OCI-LY7 (cell line): ENCODE data around the gene MAST2. TPM values are rescaled to one million over a fixed set of nuclear protein-coding genes. Genes with fewer than 3 reads are reported as not detected.

Experiments
- BruUV-seq: library from RNA; stranded (reverse); fragments of 400-500 nt; replicated peaks from 2 replicates; lab custom pipeline; 2021; lab: Mats Ljungman, UMichigan
- CTCF ChIA-PET: fragments of 300-600 bp; sonication (Branson Sonifier 250); formaldehyde crosslinking; loops from one replicate; lab custom pipeline; 2022; ENCODE audit warnings: antibody characterized with exemption; ENCODE audit not compliant: unreplicated experiment; lab: Charles Lee
- POLR2A ChIA-PET: fragments of 300-600 bp; sonication (Branson Sonifier 250); formaldehyde crosslinking; loops from one replicate; lab custom pipeline; 2022; ENCODE audit warnings: antibody characterized with exemption; lab: Charles Lee
- DNase-seq: peaks from one replicate; pipeline ENCODE4 v3.0.0-alpha.2; 2015; ENCODE audit warnings: low spot score
- H2AFZ ChIP-seq: fragments of 200-600 bp; sonication (generic), shearing (Covaris generic); 2 replicates; pipeline ENCODE4 v1.6.1; 2014; ENCODE audit warnings: mild to moderate bottlenecking, antibody characterized with exemption, low read length, moderate library complexity
- H3K27ac ChIP-seq: fragments of 200-600 bp; sonication (generic); 2 replicates; pipeline ENCODE4 v1.5.1; 2014; ENCODE audit warnings: mixed run types, low read depth, mild to moderate bottlenecking, moderate library complexity, low read length, inconsistent platforms; ENCODE audit not compliant: poor library complexity, severe bottlenecking
- H3K36me3 ChIP-seq: fragments of 200-600 bp; sonication (generic); 2 replicates; pipeline ENCODE4 v1.6.1; 2014; ENCODE audit warnings: mild to moderate bottlenecking, antibody characterized with exemption, low read length, moderate library complexity, mixed read lengths; ENCODE audit not compliant: insufficient read depth
- H3K4me1 ChIP-seq: fragments of 200-600 bp; sonication (generic); 2 replicates; pipeline ENCODE4 v1.5.1; 2014; ENCODE audit warnings: mild to moderate bottlenecking, low read length; ENCODE audit not compliant: insufficient read depth, poor library complexity, severe bottlenecking
- H3K4me2 ChIP-seq: fragments of 200-600 bp; sonication (generic); 2 replicates; pipeline ENCODE4 v1.6.1; 2014; ENCODE audit warnings: mild to moderate bottlenecking, low read length
- H3K4me3 ChIP-seq: fragments of 200-600 bp; sonication (generic); 2 replicates; pipeline ENCODE4 v1.5.1; 2014; ENCODE audit warnings: mild to moderate bottlenecking, low read depth, low read length; ENCODE audit not compliant: poor library complexity, severe bottlenecking
- H3K79me2 ChIP-seq: fragments of 200-600 bp; sonication (generic); 2 replicates; pipeline ENCODE4 v1.6.1; 2016; ENCODE audit warnings: low read depth, mild to moderate bottlenecking, low read length, moderate library complexity, mixed read lengths; ENCODE audit not compliant: insufficient read depth
- H3K9me2 ChIP-seq: fragments of 200-600 bp; sonication (generic); 2 replicates; pipeline ENCODE4 v1.6.1; 2016; ENCODE audit warnings: mild to moderate bottlenecking, low read length, mixed read lengths; ENCODE audit not compliant: insufficient read depth
- H3K9me3 ChIP-seq: fragments of 200-600 bp; sonication (generic); 2 replicates; pipeline ENCODE4 v1.6.1; 2014; ENCODE audit warnings: mild to moderate bottlenecking, mixed run types, low read length, mixed read lengths
- H4K20me1 ChIP-seq: fragments of 200-600 bp; sonication (generic); 2 replicates; pipeline ENCODE4 v1.6.1; 2014; ENCODE audit warnings: mild to moderate bottlenecking, antibody characterized with exemption, low read length, moderate library complexity, mixed read lengths; ENCODE audit not compliant: insufficient read depth
- CTCF ChIP-seq: fragments of 200-600 bp; sonication (generic); conservative IDR thresholded peaks from 2 replicates; pipeline ENCODE4 v1.5.1; 2014; ENCODE audit warnings: mild to moderate bottlenecking, antibody characterized with exemption, low read length, moderate library complexity, mixed read lengths
- EZH2phosphoT487 ChIP-seq: fragments of 200-600 bp; sonication (generic); IDR thresholded peaks from 2 replicates; pipeline ENCODE4 v1.6.1; 2018; ENCODE audit warnings: low read depth, borderline replicate concordance, mild to moderate bottlenecking, mixed run types, antibody characterized with exemption, low read length, moderate library complexity, mixed read lengths
- intact Hi-C: fragments of 100-400 bp; cut with micrococcal nuclease; formaldehyde crosslinking; loops from one replicate; pipeline ENCODE4 v1.10.0; 2022; ENCODE audit not compliant: unreplicated experiment
- total RNA-seq, 2 experiments: library from RNA; depleted of rRNA in 1 of 2; stranded (reverse); fragments of >200 nt in 1 of 2; shearing (Covaris generic) in 1 of 2; gene quantifications; 2 replicates each; pipeline ENCODE4 v1.2.3, GENCODE V29; 2014 to 2022

Gene MAST2
- total RNA-seq, 2 experiments from 2014 or later, result 32.1 to 67.2 TPM

GRCh38 chr1:46026531-46026930 lies 223.1 kb downstream of the MAST2 start:
- intact Hi-C loops, result no loop called here
- POLR2A ChIA-PET, result interaction anchor here (0.6 kb wide), 1 partner anchor 79 kb away, joined by 6 read pairs; no protein-coding TSS in a partner anchor
- CTCF ChIA-PET, result no interaction called here

GRCh38 chr1:46027788-46028573 lies 224.6 kb downstream of the MAST2 start:
- no peak overlapping the region for H3K4me2 ChIP-seq
- DNase-seq, result no peak
- no peaks in the 10 kb centered on the region for H3K79me2 ChIP-seq
- H3K4me1 ChIP-seq, result no peaks in the 10 kb centered on the region
- intact Hi-C loops, result no loop called here
- H3K9me3 ChIP-seq, result peaks cover 8% of the 10 kb centered on the region; the same call in 1 of the 2 replicates
- peaks cover 88% of the 10 kb centered on the region for H3K36me3 ChIP-seq
- CTCF ChIA-PET, result no interaction called here
- H3K9me2 ChIP-seq, result no peaks in the 10 kb centered on the region
- no TSS peak for BruUV-seq
- no peak overlapping the region for H3K4me3 ChIP-seq
- TF ChIP-seq EZH2phosphoT487 (no peak), CTCF (no peak)
- H4K20me1 ChIP-seq, result no peaks in the 10 kb centered on the region
- H2AFZ ChIP-seq, result no peak overlapping the region
- POLR2A ChIA-PET, result interaction anchor here (0.6 kb wide), 2 partner anchors 148 to 186 kb away, joined by 4 to 11 read pairs; no protein-coding TSS in a partner anchor
- H3K27ac ChIP-seq, result no peak overlapping the region

More at GRCh38 chr1:46026531-46026930, 223.1 kb downstream of the MAST2 start:
- Histone ChIP-seq H3K9me3 (peaks cover 8% of the 10 kb centered on the region; the same call in 1 of the 2 replicates), H3K4me1 (no peaks in the 10 kb centered on the region), H3K36me3 (peaks cover 90% of the 10 kb centered on the region), H2AFZ (no peak overlapping the region), H3K27ac (no peak overlapping the region), H3K79me2 (no peaks in the 10 kb centered on the region), H3K4me2 (no peak overlapping the region), H3K4me3 (no peak overlapping the region), H4K20me1 (no peaks in the 10 kb centered on the region), H3K9me2 (no peaks in the 10 kb centered on the region)
- DNase-seq, result no peak
- no TSS peak for BruUV-seq
- no peak for TF ChIP-seq EZH2phosphoT487

- CTCF ChIA-PET, result no interaction called here
- H3K4me3 ChIP-seq, result no peak overlapping the region
- DNase-seq, result no peak
- H2AFZ ChIP-seq, result no peak overlapping the region
- POLR2A ChIA-PET, result interaction anchor here (0.7 to 1.2 kb wide), 2 partner anchors 12 to 112 kb away, joined by 4 read pairs; no protein-coding TSS in a partner anchor
- no peaks in the 10 kb centered on the region for H3K4me1 ChIP-seq
- H3K9me2 ChIP-seq, result no peaks in the 10 kb centered on the region
- no TSS peak for BruUV-seq
- intact Hi-C loops, result no loop called here
- H4K20me1 ChIP-seq, result no peaks in the 10 kb centered on the region
- no peak for TF ChIP-seq EZH2phosphoT487
- no peak for TF ChIP-seq CTCF
- H3K79me2 ChIP-seq, result no peaks in the 10 kb centered on the region
- peaks cover 85% of the 10 kb centered on the region for H3K36me3 ChIP-seq
- H3K9me3 ChIP-seq, result no peaks in the 10 kb centered on the region
- no peak overlapping the region for H3K4me2 ChIP-seq
- no peak overlapping the region for H3K27ac ChIP-seq
Observed at GRCh38 chr1:46030074-46030870, 226.9 kb downstream of the MAST2 start.
